GM12878 (cell line): ENCODE data around the gene FSD1L. TPM values are rescaled to one million over a fixed set of nuclear protein-coding genes. Genes with fewer than 3 reads are reported as not detected.
A peak's percentile ranks its signal among the peaks of the same experiment; 100 is the strongest.

Source experiments
- CBFB ChIP-seq: IDR thresholded peaks from 2 replicates; pipeline ENCODE4 v1.6.1; 2016; ENCODE audit warnings: antibody characterized with exemption, low read depth
- CHD1 ChIP-seq: IDR thresholded peaks from 2 replicates; pipeline ENCODE4 v1.6.1; 2012; ENCODE audit warnings: low read depth, low read length, improper control_type of control experiment
- CHD4 ChIP-seq: fragments of 200-600 bp; sonication (generic); IDR thresholded peaks from 2 replicates; pipeline ENCODE4 v1.6.1; 2016; ENCODE audit warnings: mild to moderate bottlenecking
- CREB1 ChIP-seq: IDR thresholded peaks from 2 replicates; pipeline ENCODE4 v1.6.1; 2012; ENCODE audit warnings: low read depth, mild to moderate bottlenecking, inconsistent platforms
- DPF2 ChIP-seq: fragments of 450-650 bp; IDR thresholded peaks from 2 replicates; pipeline ENCODE4 v1.6.1; 2017; ENCODE audit warnings: mild to moderate bottlenecking
- ESRRA ChIP-seq: IDR thresholded peaks from 2 replicates; pipeline ENCODE4 v1.6.1; 2012; ENCODE audit warnings: mild to moderate bottlenecking, low read length, improper control_type of control experiment
- HSF1 ChIP-seq: fragments of 150-350 bp; IDR thresholded peaks from 2 replicates; pipeline ENCODE4 v1.6.1; 2014; ENCODE audit warnings: mild to moderate bottlenecking, low read depth, low read length
- MEF2A ChIP-seq: IDR thresholded peaks from 2 replicates; pipeline ENCODE4 v1.6.1; 2011; ENCODE audit warnings: low read depth, mild to moderate bottlenecking, low read length, moderate library complexity; ENCODE audit not compliant: insufficient read depth
- PAX5 ChIP-seq: IDR thresholded peaks from 2 replicates; pipeline ENCODE4 v1.6.1; 2011; ENCODE audit warnings: low read depth, low read length, borderline replicate concordance
- RCOR1 ChIP-seq: conservative IDR thresholded peaks from 2 replicates; pipeline ENCODE4 v1.6.1; 2012; ENCODE audit warnings: low read depth, low read length, improper control_type of control experiment
- RELA ChIP-seq: fragments of 450-650 bp; IDR thresholded peaks from 2 replicates; pipeline ENCODE4 v1.8.0; 2014; ENCODE audit warnings: borderline replicate concordance; ENCODE audit not compliant: partially characterized antibody
- SKIL ChIP-seq: fragments of 450-650 bp; IDR thresholded peaks from 2 replicates; pipeline ENCODE4 v1.6.1; 2017; ENCODE audit warnings: mild to moderate bottlenecking, low read depth, inconsistent platforms; ENCODE audit not compliant: poor library complexity, severe bottlenecking
- SMAD1 ChIP-seq: fragments of 450-650 bp; IDR thresholded peaks from 2 replicates; pipeline ENCODE4 v1.6.1; 2018; ENCODE audit warnings: mild to moderate bottlenecking, low read depth; ENCODE audit not compliant: partially characterized antibody
- SRF ChIP-seq, 2 experiments: IDR thresholded peaks; 2 replicates each; pipeline ENCODE4 v1.6.1; 2011; ENCODE audit warnings: low read depth in 2 of 2, low read length in 2 of 2, mild to moderate bottlenecking in 1 of 2, moderate library complexity in 1 of 2
- ZNF384 ChIP-seq: IDR thresholded peaks from 2 replicates; pipeline ENCODE4 v1.6.1; 2012; ENCODE audit warnings: low read depth, mild to moderate bottlenecking, low read length, improper control_type of control experiment, borderline replicate concordance
- polyA plus RNA-seq, 11 experiments: library from polyadenylated mRNA; depleted of rRNA in 4 of 11; unstranded in 6 of 11; stranded (reverse) in 5 of 11; fragments of >200 nt; fragmentation: Nextera tagmentation in 4 of 11; fragmentation: Illumina TruSeq in 1 of 11; extraction: Ambion mirVana in 4 of 11; extraction: Trizol in 1 of 11; gene quantifications; 1 replicate in 1 of 11; 2 replicates in 10 of 11; pipeline versions ENCODE4 v1.2.1 to v1.2.3, GENCODE V29; 2011 to 2016; ENCODE audit warnings: inconsistent platforms in 2 of 11, missing spikeins in 2 of 11, low read depth in 1 of 11
- total RNA-seq, 4 experiments: library from RNA; depleted of rRNA in 3 of 4; stranded (reverse); fragments of >200 nt in 3 of 4; fragmentation: Illumina TruSeq in 1 of 4; extraction: Trizol in 1 of 4; gene quantifications; 2 replicates each; pipeline versions ENCODE4 v1.2.1 to v1.2.3, GENCODE V29; 2013 to 2021
- TF ChIP-seq, protein P1 (sequence below): fragments of 450-650 bp; formaldehyde crosslinking; IDR thresholded peaks from 2 replicates; pipeline ENCODE4 v1.4.0; 2020; ENCODE audit warnings: mild to moderate bottlenecking, moderate library complexity
- TF ChIP-seq, protein P2 (sequence below): fragments of 450-650 bp; formaldehyde crosslinking; IDR thresholded peaks from 2 replicates; pipeline ENCODE4 v1.4.0; 2022; ENCODE audit warnings: mild to moderate bottlenecking, moderate library complexity
- TF ChIP-seq, protein P3 (sequence below): fragments of 450-650 bp; IDR thresholded peaks from 2 replicates; pipeline ENCODE4 v1.6.1; 2017; ENCODE audit warnings: borderline replicate concordance

The FSD1L gene
- total and polyA plus RNA-seq, 10 of the 15 experiments (the other 5 are each of a cell fraction or from before 2014, with no cell fraction given): 11.9 to 52.4 (median 17.0) TPM

DNA sequence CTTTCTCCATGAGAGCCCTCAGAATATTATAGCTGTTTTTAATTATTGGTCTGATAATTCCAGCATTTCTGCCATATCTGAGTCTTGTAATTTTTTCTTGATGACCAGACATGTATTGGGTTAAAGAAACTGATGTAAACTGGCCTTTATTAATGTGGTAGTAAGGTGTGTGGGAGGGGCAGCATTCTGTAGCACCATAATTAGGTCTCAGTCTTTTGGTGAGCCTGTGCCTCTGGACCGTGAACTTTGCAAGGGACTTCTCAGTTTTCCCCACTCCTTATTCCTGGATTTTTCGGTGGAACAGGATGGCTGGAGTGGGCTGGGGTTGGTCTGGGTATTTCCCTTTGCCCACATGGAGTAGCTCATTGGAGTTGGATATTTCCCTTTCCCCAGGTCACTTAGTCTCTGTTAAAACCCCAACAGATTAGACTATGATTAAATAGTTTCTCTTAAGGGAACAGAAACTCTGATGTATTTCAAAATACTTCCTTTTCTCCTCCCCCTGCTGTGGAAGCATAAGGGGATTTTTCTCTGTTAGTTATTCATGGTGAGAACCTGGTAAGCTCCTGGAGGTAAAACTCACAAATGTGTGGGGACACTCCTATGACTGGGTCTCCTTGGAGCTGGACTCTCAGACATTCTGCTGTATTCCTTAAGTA, 52.4 kb downstream of the FSD1L start (continued):
- TF ChIP-seq, protein P1, sequence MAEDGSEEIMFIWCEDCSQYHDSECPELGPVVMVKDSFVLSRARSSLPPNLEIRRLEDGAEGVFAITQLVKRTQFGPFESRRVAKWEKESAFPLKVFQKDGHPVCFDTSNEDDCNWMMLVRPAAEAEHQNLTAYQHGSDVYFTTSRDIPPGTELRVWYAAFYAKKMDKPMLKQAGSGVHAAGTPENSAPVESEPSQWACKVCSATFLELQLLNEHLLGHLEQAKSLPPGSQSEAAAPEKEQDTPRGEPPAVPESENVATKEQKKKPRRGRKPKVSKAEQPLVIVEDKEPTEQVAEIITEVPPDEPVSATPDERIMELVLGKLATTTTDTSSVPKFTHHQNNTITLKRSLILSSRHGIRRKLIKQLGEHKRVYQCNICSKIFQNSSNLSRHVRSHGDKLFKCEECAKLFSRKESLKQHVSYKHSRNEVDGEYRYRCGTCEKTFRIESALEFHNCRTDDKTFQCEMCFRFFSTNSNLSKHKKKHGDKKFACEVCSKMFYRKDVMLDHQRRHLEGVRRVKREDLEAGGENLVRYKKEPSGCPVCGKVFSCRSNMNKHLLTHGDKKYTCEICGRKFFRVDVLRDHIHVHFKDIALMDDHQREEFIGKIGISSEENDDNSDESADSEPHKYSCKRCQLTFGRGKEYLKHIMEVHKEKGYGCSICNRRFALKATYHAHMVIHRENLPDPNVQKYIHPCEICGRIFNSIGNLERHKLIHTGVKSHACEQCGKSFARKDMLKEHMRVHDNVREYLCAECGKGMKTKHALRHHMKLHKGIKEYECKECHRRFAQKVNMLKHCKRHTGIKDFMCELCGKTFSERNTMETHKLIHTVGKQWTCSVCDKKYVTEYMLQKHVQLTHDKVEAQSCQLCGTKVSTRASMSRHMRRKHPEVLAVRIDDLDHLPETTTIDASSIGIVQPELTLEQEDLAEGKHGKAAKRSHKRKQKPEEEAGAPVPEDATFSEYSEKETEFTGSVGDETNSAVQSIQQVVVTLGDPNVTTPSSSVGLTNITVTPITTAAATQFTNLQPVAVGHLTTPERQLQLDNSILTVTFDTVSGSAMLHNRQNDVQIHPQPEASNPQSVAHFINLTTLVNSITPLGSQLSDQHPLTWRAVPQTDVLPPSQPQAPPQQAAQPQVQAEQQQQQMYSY: no peak
- TF ChIP-seq CHD1 (no peak), SMAD1 (no peak), MEF2A (0 out of 2 replicates have a peak, but pooled peaks have one; percentile 64), CBFB (no peak), SRF (IDR thresholded peaks at IDR 0.05; ENCODE audit: low read depth in 2 of 2, low read length in 2 of 2) (no peak), DPF2 (peak; percentile 93), ESRRA (no peak), RELA (peak; percentile 44), HSF1 (no peak), ZNF384 (no peak), RCOR1 (peak; percentile 57; the same call in 1 of the 2 replicates), PAX5 (peak; percentile 39; the same call in 1 of the 2 replicates), SKIL (no peak), CREB1 (0 out of 2 replicates have a peak, but pooled peaks have one; percentile 22), CHD4 (no peak)
- TF ChIP-seq, protein P2, sequence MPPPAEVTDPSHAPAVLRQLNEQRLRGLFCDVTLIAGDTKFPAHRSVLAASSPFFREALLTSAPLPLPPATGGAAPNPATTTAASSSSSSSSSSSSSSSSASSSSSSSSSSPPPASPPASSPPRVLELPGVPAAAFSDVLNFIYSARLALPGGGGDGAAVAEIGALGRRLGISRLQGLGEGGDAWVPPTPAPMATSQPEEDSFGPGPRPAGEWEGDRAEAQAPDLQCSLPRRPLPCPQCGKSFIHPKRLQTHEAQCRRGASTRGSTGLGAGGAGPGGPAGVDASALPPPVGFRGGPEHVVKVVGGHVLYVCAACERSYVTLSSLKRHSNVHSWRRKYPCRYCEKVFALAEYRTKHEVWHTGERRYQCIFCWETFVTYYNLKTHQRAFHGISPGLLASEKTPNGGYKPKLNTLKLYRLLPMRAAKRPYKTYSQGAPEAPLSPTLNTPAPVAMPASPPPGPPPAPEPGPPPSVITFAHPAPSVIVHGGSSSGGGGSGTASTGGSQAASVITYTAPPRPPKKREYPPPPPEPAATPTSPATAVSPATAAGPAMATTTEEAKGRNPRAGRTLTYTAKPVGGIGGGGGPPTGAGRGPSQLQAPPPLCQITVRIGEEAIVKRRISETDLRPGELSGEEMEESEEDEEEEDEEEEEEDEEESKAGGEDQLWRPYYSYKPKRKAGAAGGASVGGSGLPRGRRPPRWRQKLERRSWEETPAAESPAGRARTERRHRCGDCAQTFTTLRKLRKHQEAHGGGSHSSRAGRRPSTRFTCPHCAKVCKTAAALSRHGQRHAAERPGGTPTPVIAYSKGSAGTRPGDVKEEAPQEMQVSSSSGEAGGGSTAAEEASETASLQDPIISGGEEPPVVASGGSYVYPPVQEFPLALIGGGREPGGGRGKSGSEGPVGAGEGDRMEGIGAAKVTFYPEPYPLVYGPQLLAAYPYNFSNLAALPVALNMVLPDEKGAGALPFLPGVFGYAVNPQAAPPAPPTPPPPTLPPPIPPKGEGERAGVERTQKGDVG: no peak
- TF ChIP-seq, protein P3, sequence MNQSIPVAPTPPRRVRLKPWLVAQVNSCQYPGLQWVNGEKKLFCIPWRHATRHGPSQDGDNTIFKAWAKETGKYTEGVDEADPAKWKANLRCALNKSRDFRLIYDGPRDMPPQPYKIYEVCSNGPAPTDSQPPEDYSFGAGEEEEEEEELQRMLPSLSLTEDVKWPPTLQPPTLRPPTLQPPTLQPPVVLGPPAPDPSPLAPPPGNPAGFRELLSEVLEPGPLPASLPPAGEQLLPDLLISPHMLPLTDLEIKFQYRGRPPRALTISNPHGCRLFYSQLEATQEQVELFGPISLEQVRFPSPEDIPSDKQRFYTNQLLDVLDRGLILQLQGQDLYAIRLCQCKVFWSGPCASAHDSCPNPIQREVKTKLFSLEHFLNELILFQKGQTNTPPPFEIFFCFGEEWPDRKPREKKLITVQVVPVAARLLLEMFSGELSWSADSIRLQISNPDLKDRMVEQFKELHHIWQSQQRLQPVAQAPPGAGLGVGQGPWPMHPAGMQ: no peak
